Stimulated activated CD4-positive, alpha-beta T cell treated with anti-CD3 and anti-CD28 coated beads, Interleukin-4, amount 100 ng/mL, for 48 hours (primary cell): ENCODE measurements around the gene NPIPA1.
A peak's percentile ranks its signal among the peaks of the same experiment; 100 is the strongest.
"Not testable (repeated sequence)": the region's sequence is repeated elsewhere in the genome, so short reads cannot be mapped to it uniquely, and the experiment has no call there.

Source experiments
- DNase-seq, 2 donors: peaks; one replicate each; pipeline ENCODE4 v3.0.0-alpha.2; 2020; ENCODE audit warnings: low read depth in 2 of 2

NPIPA1 gene

GRCh38 chr16:14930246-14930645, 7.0 kb upstream of the NPIPA1 start:
- not testable (repeated sequence) for DNase-seq

GRCh38 chr16:14930971-14931370, 6.3 kb upstream of the NPIPA1 start:
- DNase-seq, result not testable (repeated sequence)

GRCh38 chr16:14932581-14933375, 4.5 kb upstream of the NPIPA1 start:
- not testable (repeated sequence) for DNase-seq

GRCh38 chr16:14937994-14938393, 751 bp downstream of the NPIPA1 start:
- not testable (repeated sequence) for DNase-seq

GRCh38 chr16:14942686-14943085, 5.4 kb downstream of the NPIPA1 start:
- not testable (repeated sequence) for DNase-seq

- DNase-seq, result no peak
Measured at GRCh38 chr16:14955546-14956231, 18.4 kb downstream of the NPIPA1 start.

GRCh38 chr16:14957576-14958322, 20.5 kb downstream of the NPIPA1 start:
- no peak for DNase-seq

GRCh38 chr16:14958323-14958600, 21.0 kb downstream of the NPIPA1 start:
- no peak for DNase-seq

- DNase-seq, result no peak
Measured at GRCh38 chr16:14958970-14959369, 21.7 kb downstream of the NPIPA1 start.

GRCh38 chr16:14961405-14962186, 24.4 kb downstream of the NPIPA1 start:
- no peak for DNase-seq

GRCh38 chr16:14963281-14964173, 26.3 kb downstream of the NPIPA1 start:
- no peak for DNase-seq

GRCh38 chr16:14965328-14965727, 28.1 kb downstream of the NPIPA1 start:
- no peak for DNase-seq

GRCh38 chr16:14969795-14970194, 32.6 kb downstream of the NPIPA1 start:
- not testable (repeated sequence) for DNase-seq

GRCh38 chr16:14971621-14972228, 34.5 kb downstream of the NPIPA1 start:
- DNase-seq, result not testable (repeated sequence)

- DNase-seq, result not testable (repeated sequence)
Measured at GRCh38 chr16:14973785-14974322, 36.6 kb downstream of the NPIPA1 start.

GRCh38 chr16:14974331-14974655, 37.0 kb downstream of the NPIPA1 start:
- not testable (repeated sequence) for DNase-seq

GRCh38 chr16:14974656-14975417, 37.6 kb downstream of the NPIPA1 start, which contains the start of gene PDXDC1:
Gene PDXDC1 (plus strand): TSS chr16:14975026. CDS start chr16:14975200, 174 bp downstream.
- peak; percentile 93 to 99 for DNase-seq

GRCh38 chr16:14975418-14976194, 38.4 kb downstream of the NPIPA1 start:
- DNase-seq, result peak; percentile 36 to 38
